Measurements from ENCODE around the gene ITK. TPM values are rescaled to one million over a fixed set of nuclear protein-coding genes. Genes with fewer than 3 reads are reported as not detected.

ITK gene
- total RNA-seq, 1 donor from 2014 or later: 0.18 TPM

DNA sequence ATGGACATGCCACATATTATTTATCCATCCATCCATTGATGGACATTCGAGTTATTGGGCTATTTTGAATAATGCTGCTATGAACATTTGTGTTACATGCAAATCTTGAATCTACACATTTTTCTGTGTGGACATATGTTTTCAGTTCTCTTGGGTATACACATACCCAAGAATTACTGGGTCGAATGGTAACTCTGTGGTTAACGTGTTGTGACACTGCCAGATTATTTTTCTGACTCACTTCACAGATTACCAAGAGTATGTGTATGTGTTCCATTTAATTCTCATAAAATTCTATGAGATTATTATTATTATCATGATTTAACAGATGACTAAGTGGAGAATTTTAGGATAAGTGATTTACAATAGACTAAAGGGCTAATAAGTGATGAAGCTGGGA lies 112.0 kb downstream of the ITK start:
- Mint-ChIP-seq H3K27me3 (no peaks in the 10 kb centered on the region), H3K4me1 (peaks cover 49% of the 10 kb centered on the region), H3K4me3 (no peak overlapping the region), H3K27ac (peak overlapping the region; percentile 12), H3K36me3 (ENCODE audit: low read depth) (peaks cover 95% of the 10 kb centered on the region), H3K9me3 (peaks cover 4% of the 10 kb centered on the region)
- DNase-seq (no peak), ATAC-seq (ENCODE audit: low read depth) (no peak)
- POLR2A ChIA-PET: interaction anchor here (0.6 kb wide), 1 partner anchor 17 kb away, joined by 3 read pairs; no protein-coding TSS in a partner anchor
- CTCF ChIA-PET: interaction anchor here (1.1 kb wide), 2 partner anchors 38 to 40 kb away, joined by 3 read pairs; no protein-coding TSS in a partner anchor
- intact Hi-C loops (cut with micrococcal nuclease): no loop called here
- TF ChIP-seq CTCF (IDR thresholded peaks at IDR 0.05): no peak

- Mint-ChIP-seq H3K4me1 (peaks cover 49% of the 10 kb centered on the region), H3K27me3 (no peaks in the 10 kb centered on the region), H3K36me3 (ENCODE audit: low read depth) (peaks cover 92% of the 10 kb centered on the region), H3K9me3 (peaks cover 4% of the 10 kb centered on the region), H3K4me3 (no peak overlapping the region), H3K27ac (peak overlapping the region; percentile 44)
- intact Hi-C loops (cut with micrococcal nuclease): no loop called here
- ChIA-PET CTCF (interaction anchor here (1.1 to 2.3 kb wide), 3 partner anchors 9 to 17 kb away, joined by 3 to 5 read pairs (median 3); no protein-coding TSS in a partner anchor), POLR2A (interaction anchor here (0.5 to 1.1 kb wide), 2 partner anchors 9 to 13 kb away, joined by 3 to 4 read pairs; no protein-coding TSS in a partner anchor)
- ATAC-seq (ENCODE audit: low read depth) (no peak), DNase-seq (no peak)
- no peak for TF ChIP-seq CTCF (IDR thresholded peaks at IDR 0.05)
Measured at GRCh38 chr5:157294407-157295091, 113.9 kb downstream of the ITK start.

DNA sequence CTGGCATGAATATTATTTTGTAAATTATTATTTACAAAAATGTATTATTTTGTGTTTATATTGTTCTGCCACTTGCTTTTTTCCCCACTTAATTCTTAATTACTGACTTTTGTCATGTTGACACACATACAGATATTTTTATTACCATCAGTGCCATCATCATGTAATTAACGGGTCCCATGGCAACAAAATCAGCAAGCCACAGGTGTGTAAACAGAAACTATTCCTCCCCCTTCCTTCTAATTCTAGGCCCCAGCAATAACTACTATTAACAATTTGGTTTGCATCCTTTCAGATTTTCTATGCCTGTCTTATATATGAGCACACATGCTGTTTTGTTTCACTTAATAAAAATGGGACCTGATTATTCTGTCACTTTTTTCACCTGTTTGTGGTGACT lies 114.6 kb downstream of the ITK start:
- peaks cover 91% of the 10 kb centered on the region for H3K36me3 Mint-ChIP-seq (ENCODE audit: low read depth)
- peaks cover 46% of the 10 kb centered on the region for H3K4me1 Mint-ChIP-seq
- TF ChIP-seq CTCF (IDR thresholded peaks at IDR 0.05): no peak
- ChIA-PET POLR2A (interaction anchor here (1.1 kb wide), 1 partner anchor 9 kb away, joined by 4 read pairs; no protein-coding TSS in a partner anchor), CTCF (interaction anchor here (1.1 to 2.3 kb wide), 3 partner anchors 8 to 16 kb away, joined by 3 to 5 read pairs (median 3); no protein-coding TSS in a partner anchor)
- DNase-seq (no peak), ATAC-seq (ENCODE audit: low read depth) (no peak)
- H3K27ac Mint-ChIP-seq: peak overlapping the region; percentile 57
- peaks cover 4% of the 10 kb centered on the region for H3K9me3 Mint-ChIP-seq
- H3K27me3 Mint-ChIP-seq: no peaks in the 10 kb centered on the region
- H3K4me3 Mint-ChIP-seq: no peak overlapping the region
- intact Hi-C loops (cut with micrococcal nuclease): no loop called here

DNA sequence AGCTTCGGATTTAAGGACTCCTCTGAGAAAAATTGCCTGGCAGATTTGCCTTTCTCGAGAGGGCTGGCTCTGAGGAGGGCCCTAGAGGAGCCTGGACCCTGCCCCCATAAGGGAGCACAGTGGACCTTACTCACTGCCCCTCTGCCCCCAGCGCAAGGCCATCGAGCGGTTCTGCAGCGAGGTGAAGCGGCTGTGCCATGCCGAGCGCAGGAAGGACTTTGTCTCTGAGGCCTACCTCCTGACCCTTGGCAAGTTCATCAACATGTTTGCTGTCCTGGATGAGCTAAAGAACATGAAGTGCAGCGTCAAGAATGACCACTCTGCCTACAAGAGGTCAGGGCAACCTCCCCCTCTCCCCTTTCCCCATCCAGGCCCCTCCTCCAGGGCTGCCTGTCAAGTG lies 119.9 kb downstream of the ITK start:
- CTCF ChIA-PET: interaction anchor here (1.9 kb wide), 1 partner anchor 47 kb away, joined by 6 read pairs; no protein-coding TSS in a partner anchor
- Mint-ChIP-seq H3K4me1 (peaks cover 4% of the 10 kb centered on the region), H3K4me3 (no peak overlapping the region), H3K27me3 (no peaks in the 10 kb centered on the region), H3K27ac (peak overlapping the region; percentile 24), H3K9me3 (no peaks in the 10 kb centered on the region), H3K36me3 (ENCODE audit: low read depth) (peaks cover 93% of the 10 kb centered on the region)
- ATAC-seq (ENCODE audit: low read depth) (no peak), DNase-seq (no peak)
- POLR2A ChIA-PET: interaction anchor here (1.8 kb wide), 1 partner anchor 48 kb away, joined by 4 read pairs; no protein-coding TSS in a partner anchor
- TF ChIP-seq CTCF (IDR thresholded peaks at IDR 0.05): no peak
- intact Hi-C loops (cut with micrococcal nuclease): no loop called here

DNA sequence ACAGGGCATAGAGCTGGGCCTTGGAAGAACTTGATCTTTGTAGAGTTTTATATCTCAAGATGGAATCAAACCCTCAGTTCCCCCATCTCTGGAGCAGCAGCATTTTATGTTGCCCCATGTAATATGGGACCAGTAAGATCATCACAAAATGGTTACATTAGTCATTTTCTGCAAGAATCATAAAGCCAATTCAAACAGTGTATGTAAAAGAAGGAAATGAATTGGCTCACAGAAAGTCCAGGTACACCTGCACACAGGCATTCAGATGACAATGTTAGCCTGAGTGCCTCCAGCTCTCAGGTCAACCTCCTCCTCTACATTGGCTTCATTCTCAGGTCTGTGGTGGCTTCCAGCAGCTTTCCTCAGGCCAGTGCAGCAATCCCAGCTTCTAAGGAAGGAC lies 120.4 kb downstream of the ITK start:
- Mint-ChIP-seq H3K27ac (peak overlapping the region; percentile 81), H3K27me3 (no peaks in the 10 kb centered on the region), H3K36me3 (ENCODE audit: low read depth) (peaks cover 93% of the 10 kb centered on the region), H3K9me3 (no peaks in the 10 kb centered on the region), H3K4me1 (peaks cover 5% of the 10 kb centered on the region), H3K4me3 (no peak overlapping the region)
- intact Hi-C loops (cut with micrococcal nuclease): no loop called here
- ATAC-seq (ENCODE audit: low read depth): no peak
- TF ChIP-seq CTCF (IDR thresholded peaks at IDR 0.05): no peak
- ChIA-PET CTCF (interaction anchor here (1.9 kb wide), 1 partner anchor 47 kb away, joined by 6 read pairs; no protein-coding TSS in a partner anchor), POLR2A (interaction anchor here (1.1 to 1.8 kb wide), 2 partner anchors 36 to 48 kb away, joined by 3 to 4 read pairs; no protein-coding TSS in a partner anchor)
- no peak for DNase-seq
